ENCODE data around the gene NEDD4.

DNA sequence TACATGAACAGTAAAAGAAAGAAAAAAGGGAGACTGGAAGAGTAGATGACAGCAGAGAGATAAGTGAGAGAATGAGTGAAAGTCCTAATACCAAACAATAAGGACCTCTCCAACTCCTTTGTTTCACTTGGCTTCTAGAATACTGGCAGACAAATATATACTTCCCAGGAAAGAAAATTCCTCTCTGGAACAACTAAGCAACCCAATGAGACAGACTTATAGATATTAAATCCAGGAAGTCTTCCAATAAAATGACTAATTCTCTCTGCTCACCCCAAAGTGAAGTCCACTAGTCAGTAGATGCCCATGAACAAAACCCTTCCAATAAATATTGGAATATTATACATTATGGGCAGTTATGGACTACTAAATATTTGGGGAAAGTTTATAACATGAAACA lies 114.2 kb downstream of the NEDD4 start:
- TF ChIP-seq, protein P1, sequence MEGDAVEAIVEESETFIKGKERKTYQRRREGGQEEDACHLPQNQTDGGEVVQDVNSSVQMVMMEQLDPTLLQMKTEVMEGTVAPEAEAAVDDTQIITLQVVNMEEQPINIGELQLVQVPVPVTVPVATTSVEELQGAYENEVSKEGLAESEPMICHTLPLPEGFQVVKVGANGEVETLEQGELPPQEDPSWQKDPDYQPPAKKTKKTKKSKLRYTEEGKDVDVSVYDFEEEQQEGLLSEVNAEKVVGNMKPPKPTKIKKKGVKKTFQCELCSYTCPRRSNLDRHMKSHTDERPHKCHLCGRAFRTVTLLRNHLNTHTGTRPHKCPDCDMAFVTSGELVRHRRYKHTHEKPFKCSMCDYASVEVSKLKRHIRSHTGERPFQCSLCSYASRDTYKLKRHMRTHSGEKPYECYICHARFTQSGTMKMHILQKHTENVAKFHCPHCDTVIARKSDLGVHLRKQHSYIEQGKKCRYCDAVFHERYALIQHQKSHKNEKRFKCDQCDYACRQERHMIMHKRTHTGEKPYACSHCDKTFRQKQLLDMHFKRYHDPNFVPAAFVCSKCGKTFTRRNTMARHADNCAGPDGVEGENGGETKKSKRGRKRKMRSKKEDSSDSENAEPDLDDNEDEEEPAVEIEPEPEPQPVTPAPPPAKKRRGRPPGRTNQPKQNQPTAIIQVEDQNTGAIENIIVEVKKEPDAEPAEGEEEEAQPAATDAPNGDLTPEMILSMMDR (IDR thresholded peaks at IDR 0.05) = no peak
- no peak for TF ChIP-seq POLR2A (IDR thresholded peaks at IDR 0.05)
